ENCODE measurements around the gene ADAM11.
A peak's percentile ranks its signal among the peaks of the same experiment; 100 is the strongest.

The ADAM11 gene

GRCh38 chr17:44804302-44805089, 45.7 kb downstream of the ADAM11 start:
- H3K4me3 ChIP-seq (ENCODE audit: low read depth, low read length): no peak overlapping the region
- no peaks in the 10 kb centered on the region for H3K4me1 ChIP-seq (ENCODE audit: control insufficient read depth in 1 of 2, insufficient read depth in 2 of 2, low read length in 2 of 2)
- H3K79me1 ChIP-seq (ENCODE audit: low read length): no peaks in the 10 kb centered on the region
- no peaks in the 10 kb centered on the region for H3K79me2 ChIP-seq (ENCODE audit: control insufficient read depth, insufficient read depth, low read length, poor library complexity)
- H3K9me3 ChIP-seq (ENCODE audit: insufficient read depth, low read depth, low read length): no peaks in the 10 kb centered on the region
- H3K4ac ChIP-seq (ENCODE audit: low read depth, low read length): no peak overlapping the region
- H3K36me3 ChIP-seq (ENCODE audit: control insufficient read depth in 1 of 2, insufficient read depth in 2 of 2, low read length in 2 of 2): peaks cover 14 to 21% of the 10 kb centered on the region in 2 experiments
- no peak overlapping the region for H3K9ac ChIP-seq (ENCODE audit: low read length)
- H4K91ac ChIP-seq (ENCODE audit: low read depth, low read length): no peak overlapping the region
- no peak for DNase-seq
- no peak overlapping the region for H2AFZ ChIP-seq (ENCODE audit: insufficient read depth, low read length, poor library complexity)
- H3K27me3 ChIP-seq (ENCODE audit: insufficient read depth, low read length): no peaks in the 10 kb centered on the region
- no peak overlapping the region for H2BK12ac ChIP-seq (ENCODE audit: low read length)
- H2BK120ac ChIP-seq (ENCODE audit: insufficient read depth, low read length, poor library complexity): no peak overlapping the region
- no peak overlapping the region for H2BK5ac ChIP-seq (ENCODE audit: low read depth, low read length, poor library complexity)
- H3K4me2 ChIP-seq (ENCODE audit: low read length): no peak overlapping the region
- no peak overlapping the region for H3K18ac ChIP-seq (ENCODE audit: low read length)
- H3K27ac ChIP-seq (ENCODE audit: low read depth, low read length): no peak overlapping the region
- H3K14ac ChIP-seq (ENCODE audit: low read length): no peak overlapping the region
- no peak overlapping the region for H3K23ac ChIP-seq (ENCODE audit: low read length)
- no peak overlapping the region for H4K12ac ChIP-seq (ENCODE audit: low read depth, low read length)
- H2AK5ac ChIP-seq (ENCODE audit: low read length): no peak overlapping the region
- no CpG with 5 or more reads among the region's 10 CpGs for WGBS (ENCODE audit: extremely low coverage, insufficient coverage, insufficient read length)
- H4K8ac ChIP-seq (ENCODE audit: low read depth, low read length): no peak overlapping the region

- H3K27ac ChIP-seq (ENCODE audit: low read depth, low read length): no peak overlapping the region
- no peak overlapping the region for H2BK12ac ChIP-seq (ENCODE audit: low read length)
- H3K23ac ChIP-seq (ENCODE audit: low read length): no peak overlapping the region
- H3K27me3 ChIP-seq (ENCODE audit: insufficient read depth, low read length): no peaks in the 10 kb centered on the region
- no peak overlapping the region for H3K4ac ChIP-seq (ENCODE audit: low read depth, low read length)
- peaks cover 11 to 14% of the 10 kb centered on the region in 2 experiments for H3K36me3 ChIP-seq (ENCODE audit: control insufficient read depth in 1 of 2, insufficient read depth in 2 of 2, low read length in 2 of 2)
- no peak overlapping the region for H4K91ac ChIP-seq (ENCODE audit: low read depth, low read length)
- no peak overlapping the region for H3K18ac ChIP-seq (ENCODE audit: low read length)
- H3K9ac ChIP-seq (ENCODE audit: low read length): no peak overlapping the region
- no peak overlapping the region for H3K4me3 ChIP-seq (ENCODE audit: low read depth, low read length)
- no peak overlapping the region for H2AK5ac ChIP-seq (ENCODE audit: low read length)
- no peaks in the 10 kb centered on the region for H3K4me1 ChIP-seq (ENCODE audit: control insufficient read depth in 1 of 2, insufficient read depth in 2 of 2, low read length in 2 of 2)
- DNase-seq: peak in 1 of 2 donors; percentile 46
- no peak overlapping the region for H3K14ac ChIP-seq (ENCODE audit: low read length)
- no CpG with 5 or more reads among the region's 4 CpGs for WGBS (ENCODE audit: extremely low coverage, insufficient coverage, insufficient read length)
- no peak overlapping the region for H2BK5ac ChIP-seq (ENCODE audit: low read depth, low read length, poor library complexity)
- H3K4me2 ChIP-seq (ENCODE audit: low read length): no peak overlapping the region
- H3K79me1 ChIP-seq (ENCODE audit: low read length): no peaks in the 10 kb centered on the region
- H3K79me2 ChIP-seq (ENCODE audit: control insufficient read depth, insufficient read depth, low read length, poor library complexity): peaks cover 3% of the 10 kb centered on the region
- no peaks in the 10 kb centered on the region for H3K9me3 ChIP-seq (ENCODE audit: insufficient read depth, low read depth, low read length)
- no peak overlapping the region for H2BK120ac ChIP-seq (ENCODE audit: insufficient read depth, low read length, poor library complexity)
- no peak overlapping the region for H2AFZ ChIP-seq (ENCODE audit: insufficient read depth, low read length, poor library complexity)
- H4K8ac ChIP-seq (ENCODE audit: low read depth, low read length): no peak overlapping the region
- H4K12ac ChIP-seq (ENCODE audit: low read depth, low read length): no peak overlapping the region
Measured at GRCh38 chr17:44807093-44807816, 48.5 kb downstream of the ADAM11 start.

DNA sequence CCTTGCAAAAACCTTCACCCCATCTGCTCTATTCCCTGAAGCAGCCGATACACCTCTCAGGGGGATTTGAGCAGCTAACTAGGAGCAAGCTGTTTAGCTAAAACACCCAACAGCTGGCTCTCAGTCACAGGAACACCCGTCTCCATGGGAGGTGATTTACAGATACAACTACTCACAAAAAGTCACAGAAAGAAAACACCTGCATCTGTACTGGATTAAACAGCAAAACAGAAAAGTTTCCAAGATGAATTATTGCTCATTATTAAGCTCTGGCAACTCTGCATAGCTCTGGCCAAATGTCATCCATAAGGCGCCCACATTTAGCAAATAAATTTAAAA, 49.0 kb downstream of the ADAM11 start:
- Histone ChIP-seq H3K36me3 (ENCODE audit: control insufficient read depth in 1 of 2, insufficient read depth in 2 of 2, low read length in 2 of 2) (peaks cover 11 to 14% of the 10 kb centered on the region in 2 experiments), H3K4me2 (ENCODE audit: low read length) (no peak overlapping the region), H3K79me2 (ENCODE audit: control insufficient read depth, insufficient read depth, low read length, poor library complexity) (peaks cover 3% of the 10 kb centered on the region), H4K91ac (ENCODE audit: low read depth, low read length) (no peak overlapping the region), H3K4me3 (ENCODE audit: low read depth, low read length) (no peak overlapping the region), H4K12ac (ENCODE audit: low read depth, low read length) (no peak overlapping the region), H2BK12ac (ENCODE audit: low read length) (no peak overlapping the region), H2AFZ (ENCODE audit: insufficient read depth, low read length, poor library complexity) (no peak overlapping the region), H3K27ac (ENCODE audit: low read depth, low read length) (no peak overlapping the region), H3K27me3 (ENCODE audit: insufficient read depth, low read length) (no peaks in the 10 kb centered on the region), H3K23ac (ENCODE audit: low read length) (no peak overlapping the region), H3K9me3 (ENCODE audit: insufficient read depth, low read depth, low read length) (no peaks in the 10 kb centered on the region), H2AK5ac (ENCODE audit: low read length) (no peak overlapping the region), H3K4me1 (ENCODE audit: control insufficient read depth in 1 of 2, insufficient read depth in 2 of 2, low read length in 2 of 2) (no peaks in the 10 kb centered on the region), H3K9ac (ENCODE audit: low read length) (no peak overlapping the region), H4K8ac (ENCODE audit: low read depth, low read length) (no peak overlapping the region), H3K14ac (ENCODE audit: low read length) (no peak overlapping the region), H3K18ac (ENCODE audit: low read length) (no peak overlapping the region), H2BK5ac (ENCODE audit: low read depth, low read length, poor library complexity) (no peak overlapping the region), H2BK120ac (ENCODE audit: insufficient read depth, low read length, poor library complexity) (no peak overlapping the region), H3K4ac (ENCODE audit: low read depth, low read length) (no peak overlapping the region), H3K79me1 (ENCODE audit: low read length) (no peaks in the 10 kb centered on the region)
- DNase-seq: no peak
- no CpG with 5 or more reads among the region's 3 CpGs for WGBS (ENCODE audit: extremely low coverage, insufficient coverage, insufficient read length)

- Histone ChIP-seq H3K4ac (ENCODE audit: low read depth, low read length) (no peak overlapping the region), H3K9me3 (ENCODE audit: insufficient read depth, low read depth, low read length) (no peaks in the 10 kb centered on the region), H3K36me3 (ENCODE audit: control insufficient read depth in 1 of 2, insufficient read depth in 2 of 2, low read length in 2 of 2) (peaks cover 11 to 14% of the 10 kb centered on the region in 2 experiments), H4K91ac (ENCODE audit: low read depth, low read length) (no peak overlapping the region), H3K4me2 (ENCODE audit: low read length) (no peak overlapping the region), H4K12ac (ENCODE audit: low read depth, low read length) (no peak overlapping the region), H2AFZ (ENCODE audit: insufficient read depth, low read length, poor library complexity) (no peak overlapping the region), H3K14ac (ENCODE audit: low read length) (no peak overlapping the region), H2BK120ac (ENCODE audit: insufficient read depth, low read length, poor library complexity) (no peak overlapping the region), H3K27me3 (ENCODE audit: insufficient read depth, low read length) (no peaks in the 10 kb centered on the region), H4K8ac (ENCODE audit: low read depth, low read length) (no peak overlapping the region), H2AK5ac (ENCODE audit: low read length) (no peak overlapping the region), H3K23ac (ENCODE audit: low read length) (no peak overlapping the region), H2BK5ac (ENCODE audit: low read depth, low read length, poor library complexity) (no peak overlapping the region), H3K4me3 (ENCODE audit: low read depth, low read length) (no peak overlapping the region), H3K79me2 (ENCODE audit: control insufficient read depth, insufficient read depth, low read length, poor library complexity) (peaks cover 3% of the 10 kb centered on the region), H3K18ac (ENCODE audit: low read length) (no peak overlapping the region), H3K79me1 (ENCODE audit: low read length) (no peaks in the 10 kb centered on the region), H3K9ac (ENCODE audit: low read length) (no peak overlapping the region), H3K4me1 (ENCODE audit: control insufficient read depth in 1 of 2, insufficient read depth in 2 of 2, low read length in 2 of 2) (no peaks in the 10 kb centered on the region), H2BK12ac (ENCODE audit: low read length) (no peak overlapping the region), H3K27ac (ENCODE audit: low read depth, low read length) (no peak overlapping the region)
- no peak for DNase-seq
- WGBS (ENCODE audit: extremely low coverage, insufficient coverage, insufficient read length): no CpG with 5 or more reads among the region's 4 CpGs
Measured at GRCh38 chr17:44808156-44808555, 49.4 kb downstream of the ADAM11 start.

Data from trophoblast cell (in vitro differentiated cells and primary cell).